ENCODE data around the gene LRRK1.

The LRRK1 gene

DNA sequence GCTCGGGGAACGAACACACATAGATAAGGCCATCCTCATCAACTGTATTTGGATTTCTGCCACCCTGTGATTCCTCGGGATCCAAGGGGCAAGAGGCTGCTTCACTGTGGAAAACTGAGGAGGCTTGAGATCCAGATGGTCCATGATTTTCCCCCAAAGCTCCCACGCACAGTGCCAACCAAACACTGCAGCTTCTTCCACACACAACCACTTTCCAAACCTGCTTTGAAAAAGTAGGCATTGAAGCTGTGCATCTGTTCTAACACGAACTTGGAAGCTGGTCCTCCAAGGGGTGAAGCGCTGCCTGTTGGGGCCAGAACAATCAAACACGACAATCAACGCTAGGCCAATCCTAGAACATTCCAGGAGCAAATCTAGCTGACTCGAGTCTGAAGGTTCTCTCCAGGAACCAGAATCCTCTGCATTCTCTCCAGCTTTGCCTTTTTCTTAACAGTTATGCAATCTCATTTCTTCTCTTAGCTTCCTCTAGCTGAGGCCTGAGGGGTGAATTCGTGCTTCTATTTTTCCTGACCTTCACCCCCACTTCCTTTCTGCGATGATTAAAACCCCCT, 104.4 kb downstream of the LRRK1 start:
- no peak overlapping the region for H3K27ac ChIP-seq
- CTCF ChIA-PET: interaction anchor here (1.0 to 2.0 kb wide), 3 partner anchors 8 to 106 kb away, joined by 4 to 13 read pairs (median 8); no protein-coding TSS in a partner anchor
- no peak for DNase-seq (ENCODE audit: low spot score)
- POLR2A ChIA-PET (ENCODE audit: low non-redundant PET): no interaction called here
- TF ChIP-seq CTCF (conservative IDR thresholded peaks at IDR 0.05; ENCODE audit: low read depth): no peak

DNA sequence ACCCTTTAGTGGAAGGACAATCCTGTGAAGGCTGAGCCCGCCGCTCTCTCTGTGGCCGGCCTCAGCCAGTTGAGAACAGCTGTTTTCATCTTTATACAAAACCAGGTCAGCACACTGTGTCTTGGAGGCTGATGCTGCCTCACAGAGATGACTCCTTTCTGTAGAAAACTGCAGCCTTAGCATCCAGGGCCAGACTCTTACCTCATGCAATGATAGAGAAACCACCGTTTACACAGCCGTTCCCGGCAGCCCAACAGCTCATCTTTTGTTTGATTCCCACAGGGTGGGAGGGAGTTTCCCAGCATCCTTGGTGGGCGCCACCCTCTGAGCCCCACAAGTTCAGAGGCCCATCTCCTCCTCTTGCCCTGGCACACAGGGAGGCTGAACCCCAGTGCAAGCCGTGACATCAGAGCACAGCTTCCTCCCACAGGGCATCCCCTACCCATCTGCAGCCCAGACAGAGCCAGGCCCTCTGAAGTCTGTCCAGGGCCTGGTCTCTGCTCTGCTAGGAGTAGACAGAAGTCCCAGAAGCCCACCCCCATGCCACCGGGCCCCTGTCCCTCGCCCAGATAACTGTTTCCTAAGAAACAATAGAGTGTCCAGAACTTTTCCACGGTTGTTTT, 105.0 kb downstream of the LRRK1 start:
- DNase-seq (ENCODE audit: low spot score): no peak
- no peak overlapping the region for H3K27ac ChIP-seq
- TF ChIP-seq CTCF (conservative IDR thresholded peaks at IDR 0.05; ENCODE audit: low read depth): no peak
- ChIA-PET POLR2A (ENCODE audit: low non-redundant PET) (no interaction called here), CTCF (interaction anchor here (1.0 to 2.0 kb wide), 3 partner anchors 9 to 106 kb away, joined by 4 to 13 read pairs (median 8); no protein-coding TSS in a partner anchor)

GRCh38 chr15:101024706-101025500, 105.7 kb downstream of the LRRK1 start:
- DNase-seq (ENCODE audit: low spot score): no peak
- ChIA-PET CTCF (interaction anchor here (2.0 kb wide), 1 partner anchor 17 kb away, joined by 13 read pairs; no protein-coding TSS in a partner anchor), POLR2A (ENCODE audit: low non-redundant PET) (no interaction called here)
- no peak for TF ChIP-seq CTCF (conservative IDR thresholded peaks at IDR 0.05; ENCODE audit: low read depth)
- H3K27ac ChIP-seq: no peak overlapping the region

- no peak for DNase-seq (ENCODE audit: low spot score)
- TF ChIP-seq CTCF (conservative IDR thresholded peaks at IDR 0.05; ENCODE audit: low read depth): no peak
- POLR2A ChIA-PET (ENCODE audit: low non-redundant PET): no interaction called here
- CTCF ChIA-PET: no interaction called here
- no peak overlapping the region for H3K27ac ChIP-seq
These were observed 106.3 kb downstream of the LRRK1 start for GRCh38 chr15:101025501-101025885.

GRCh38 chr15:101025896-101026631, 106.9 kb downstream of the LRRK1 start:
- TF ChIP-seq CTCF (conservative IDR thresholded peaks at IDR 0.05; ENCODE audit: low read depth): no peak
- POLR2A ChIA-PET (ENCODE audit: low non-redundant PET): no interaction called here
- CTCF ChIA-PET: no interaction called here
- DNase-seq (ENCODE audit: low spot score): no peak
- H3K27ac ChIP-seq: no peak overlapping the region

DNA sequence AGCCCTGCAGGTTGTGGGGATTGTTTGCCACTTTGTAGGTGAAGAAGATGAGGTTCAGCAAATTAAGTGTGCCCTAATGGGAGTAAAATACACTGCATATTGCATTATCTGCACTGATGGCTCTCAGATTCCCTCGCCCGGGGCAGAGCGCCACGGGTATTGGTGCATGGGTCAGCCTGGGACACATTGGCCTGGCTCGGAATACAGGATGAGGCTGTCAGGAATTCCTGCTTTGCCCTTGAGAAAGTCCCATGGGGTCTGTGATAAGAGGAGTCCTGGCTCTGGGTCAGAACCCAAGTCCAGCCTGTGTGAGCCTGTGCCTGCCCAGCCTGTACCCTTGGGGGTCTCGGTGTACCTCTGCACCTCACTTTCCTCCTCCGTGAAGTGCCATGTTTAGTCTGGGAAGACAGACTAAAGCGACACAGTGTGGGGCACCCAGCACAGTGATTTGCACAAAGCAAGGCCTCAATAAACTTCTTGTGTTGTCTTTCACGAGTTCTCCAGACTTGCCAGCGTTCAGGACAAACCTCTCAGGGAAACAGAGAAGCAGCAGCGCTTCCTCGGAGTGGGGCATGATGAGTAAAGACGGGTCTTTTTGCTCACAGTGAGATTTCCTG, 107.6 kb downstream of the LRRK1 start:
- POLR2A ChIA-PET (ENCODE audit: low non-redundant PET): no interaction called here
- no peak for DNase-seq (ENCODE audit: low spot score)
- no peak for TF ChIP-seq CTCF (conservative IDR thresholded peaks at IDR 0.05; ENCODE audit: low read depth)
- CTCF ChIA-PET: interaction anchor here (0.7 kb wide), 1 partner anchor 117 kb away, joined by 3 read pairs; no protein-coding TSS in a partner anchor
- H3K27ac ChIP-seq: peak overlapping the region; percentile 3; the same call in 1 of the 2 replicates
